Esophagus muscularis mucosa (tissue), 3 donors: ENCODE data around the gene DECR2.

Experiments used
- POLR2A ChIP-seq: fragments of 450-650 bp; IDR thresholded peaks from one replicate; pipeline ENCODE4 v1.6.1; 2017; ENCODE audit warnings: antibody characterized with exemption, moderate library complexity, mild to moderate bottlenecking, low read depth
- POLR2AphosphoS5 ChIP-seq, 2 donors: sonication (generic); formaldehyde crosslinking; IDR thresholded peaks; one replicate each; pipeline ENCODE4 v1.6.1; 2017; ENCODE audit warnings: antibody characterized with exemption in 2 of 2
- TF ChIP-seq, protein P1 (sequence below), 3 experiments: fragments of 200-600 bp in 2 of 3; fragments of 450-650 bp in 1 of 3; sonication (generic) in 2 of 3; IDR thresholded peaks; one replicate each; pipeline ENCODE4 v1.5.1; 2017 to 2019; ENCODE audit warnings: antibody characterized with exemption in 3 of 3, mild to moderate bottlenecking in 2 of 3, moderate library complexity in 1 of 3

- TF ChIP-seq, protein P1, sequence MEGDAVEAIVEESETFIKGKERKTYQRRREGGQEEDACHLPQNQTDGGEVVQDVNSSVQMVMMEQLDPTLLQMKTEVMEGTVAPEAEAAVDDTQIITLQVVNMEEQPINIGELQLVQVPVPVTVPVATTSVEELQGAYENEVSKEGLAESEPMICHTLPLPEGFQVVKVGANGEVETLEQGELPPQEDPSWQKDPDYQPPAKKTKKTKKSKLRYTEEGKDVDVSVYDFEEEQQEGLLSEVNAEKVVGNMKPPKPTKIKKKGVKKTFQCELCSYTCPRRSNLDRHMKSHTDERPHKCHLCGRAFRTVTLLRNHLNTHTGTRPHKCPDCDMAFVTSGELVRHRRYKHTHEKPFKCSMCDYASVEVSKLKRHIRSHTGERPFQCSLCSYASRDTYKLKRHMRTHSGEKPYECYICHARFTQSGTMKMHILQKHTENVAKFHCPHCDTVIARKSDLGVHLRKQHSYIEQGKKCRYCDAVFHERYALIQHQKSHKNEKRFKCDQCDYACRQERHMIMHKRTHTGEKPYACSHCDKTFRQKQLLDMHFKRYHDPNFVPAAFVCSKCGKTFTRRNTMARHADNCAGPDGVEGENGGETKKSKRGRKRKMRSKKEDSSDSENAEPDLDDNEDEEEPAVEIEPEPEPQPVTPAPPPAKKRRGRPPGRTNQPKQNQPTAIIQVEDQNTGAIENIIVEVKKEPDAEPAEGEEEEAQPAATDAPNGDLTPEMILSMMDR (IDR thresholded peaks at IDR 0.05): no peak
- TF ChIP-seq POLR2AphosphoS5 (IDR thresholded peaks at IDR 0.05) (no peak), POLR2A (no peak)
These were observed 22.9 kb upstream of the DECR2 start for GRCh38 chr16:378821-379182.
